Small intestine (tissue), 16 donors: ENCODE results near the gene ARNT2. TPM values are rescaled to one million over a fixed set of nuclear protein-coding genes. Genes with fewer than 3 reads are reported as not detected.

ENCODE experiments used
- DNase-seq, 2 donors: peaks; one replicate each; pipeline versions ENCODE4 v3.0.0 to v3.0.0-alpha.2; 2013
- FAIRE-seq: peaks from 2 replicates; lab custom pipeline; 2012; peaks lifted over from hg19 to GRCh38; lab: Jason Lieb, UNC
- H3K27ac ChIP-seq, 3 donors: one replicate each; pipeline ENCODE4 v1.5.1; 2013; ENCODE audit warnings: low read length in 2 of 3, mild to moderate bottlenecking in 2 of 3, control low read depth in 1 of 3, inconsistent platforms in 1 of 3, low read depth in 1 of 3, moderate library complexity in 1 of 3
- H3K27me3 ChIP-seq, 3 donors: one replicate each; pipeline ENCODE4 v1.6.1; 2013; ENCODE audit warnings: low read length in 3 of 3, inconsistent platforms in 1 of 3; ENCODE audit not compliant: control insufficient read depth in 3 of 3, insufficient read depth in 3 of 3
- H3K36me3 ChIP-seq, 3 donors: one replicate each; pipeline ENCODE4 v1.6.1; 2013; ENCODE audit warnings: low read length in 3 of 3, inconsistent platforms in 1 of 3, low read depth in 1 of 3, mild to moderate bottlenecking in 1 of 3, moderate library complexity in 1 of 3; ENCODE audit not compliant: control insufficient read depth in 3 of 3, insufficient read depth in 2 of 3
- H3K4me1 ChIP-seq, 3 donors: one replicate each; pipeline ENCODE4 v1.6.1; 2013; ENCODE audit warnings: low read length in 2 of 3, inconsistent platforms in 1 of 3, low read depth in 1 of 3, mild to moderate bottlenecking in 1 of 3, moderate library complexity in 1 of 3; ENCODE audit not compliant: control insufficient read depth in 3 of 3, insufficient read depth in 2 of 3
- H3K4me3 ChIP-seq, 3 donors: one replicate each; pipeline ENCODE4 v1.5.1; 2013; ENCODE audit warnings: low read length in 3 of 3, control low read depth in 1 of 3, inconsistent platforms in 1 of 3, low read depth in 1 of 3, mild to moderate bottlenecking in 1 of 3, moderate library complexity in 1 of 3
- H3K9me3 ChIP-seq, 2 donors: one replicate each; pipeline ENCODE4 v1.6.1; 2013; ENCODE audit warnings: low read depth in 1 of 2, low read length in 1 of 2; ENCODE audit not compliant: control insufficient read depth in 2 of 2, insufficient read depth in 1 of 2
- WGBS, 3 donors: extraction: QIAGEN DNeasy Blood & Tissue Kit; methylation state at CpG; one replicate each; pipeline ENCODE4 v1.1.7; 2013; 5-methylcytosine and 5-hydroxymethylcytosine counted together
- long read RNA-seq, 10 donors: transcript quantifications; one replicate each; lab custom pipeline, GENCODE V29; 2026
- polyA plus RNA-seq, 4 donors: library from polyadenylated mRNA; stranded (reverse) in 3 of 4; unstranded in 1 of 4; fragments of 200-250 nt in 3 of 4; fragments of 120-200 nt in 1 of 4; gene quantifications; one replicate each; pipeline versions ENCODE4 v1.2.1 to v1.2.3, GENCODE V29; 2013
- donor health status: healthy with polysubstance abuse.
- donor health status: control.
- donor health status: control.
- donor health status: Bipolar disorder and iron deficiency.
- donor health status: healthy.

ARNT2 gene
- 1 to 10 TPM in 3 of 4 donors, under 1 TPM in 1; 0.45 to 4.4 (median 2.4) TPM for polyA plus RNA-seq
- long read RNA-seq, donor 1, result 0 reads
- long read RNA-seq, donor 2, result 0 reads
- long read RNA-seq, donor 3, full-length matches to known transcripts, result 1 of 1 reads
- long read RNA-seq, donor 3, partial matches to known transcripts, result 0 of 1 reads
- long read RNA-seq, donor 3, other reads (novel, unspliced or antisense), result 0 of 1 reads
- long read RNA-seq, donor 4, result 0 reads
- long read RNA-seq, donor 5, result 0 reads
- long read RNA-seq, donor 6, result 0 reads
- long read RNA-seq, donor 7, partial matches to known transcripts, result 6 of 6 reads
- long read RNA-seq, donor 7, other reads (novel, unspliced or antisense), result 0 of 6 reads
- long read RNA-seq, donor 8, result 0 reads
- long read RNA-seq, donor 9, result 0 reads
- long read RNA-seq, donor 10, result 0 reads

GRCh38 chr15:80404057-80404760, at the start of gene ARNT2:
TSS of gene ARNT2 (plus strand) at chr15:80404382. CDS start at chr15:80404516, 134 bp downstream.
- whole genome bisulfite sequencing, 3 donors, result 1% methylated on average over 45 to 102 of the region's 102 CpGs
- Histone ChIP-seq H3K36me3 (no peaks in the 10 kb centered on the region), H3K9me3 (no peaks in the 10 kb centered on the region), H3K27me3 (peaks cover 2 to 27% (median 15%) of the 10 kb centered on the region in 3 donors), H3K4me1 (no peaks in the 10 kb centered on the region), H3K27ac (peak within 1 kb of the TSS in 1 of 3 donors; percentile 22), H3K4me3 (peak within 1 kb of the TSS in 2 of 3 donors; percentile 28 to 32)
- no peak for FAIRE-seq
- peak in 1 of 2 donors; percentile 57 for DNase-seq

- FAIRE-seq (no peak), DNase-seq (no peak)
- WGBS, 3 donors, result 83 to 89% (median 86%) methylated on average over 3 of the region's 3 CpGs
- Histone ChIP-seq H3K4me1 (no peaks in the 10 kb centered on the region), H3K27me3 (no peaks in the 10 kb centered on the region), H3K36me3 (no peaks in the 10 kb centered on the region), H3K4me3 (no peak overlapping the region), H3K9me3 (peaks cover 0 to 22% of the 10 kb centered on the region in 2 donors), H3K27ac (no peak overlapping the region)
Measured at GRCh38 chr15:80367094-80367493, 37.1 kb upstream of the ARNT2 start.

DNA sequence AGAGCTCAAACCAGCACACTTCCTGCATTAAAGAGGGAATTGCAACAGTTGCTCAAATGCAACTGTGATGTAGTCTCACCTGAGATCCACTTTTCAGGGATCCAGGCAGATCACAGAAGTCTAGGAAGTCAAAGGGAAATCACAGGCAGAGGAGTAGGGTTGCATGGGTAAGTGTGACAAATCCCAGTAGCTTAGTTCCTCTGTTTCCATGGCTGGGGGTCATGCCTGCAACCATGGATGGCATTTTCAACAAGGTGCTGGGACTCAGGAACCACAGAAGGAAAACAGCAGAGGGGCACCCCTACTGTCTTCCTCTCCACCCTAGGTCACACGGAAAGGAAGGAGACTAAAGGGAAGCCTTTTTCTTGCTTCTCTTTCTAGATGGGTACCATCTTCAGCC, 36.5 kb upstream of the ARNT2 start:
- WGBS, 3 donors, result 50 to 69% (median 54%) methylated on average over 1 of the region's 1 CpG
- DNase-seq (no peak), FAIRE-seq (no peak)
- H3K27me3 ChIP-seq, result no peaks in the 10 kb centered on the region
- H3K4me3 ChIP-seq, result no peak overlapping the region
- no peaks in the 10 kb centered on the region for H3K36me3 ChIP-seq
- H3K9me3 ChIP-seq, result peaks cover 0 to 22% of the 10 kb centered on the region in 2 donors
- no peak overlapping the region for H3K27ac ChIP-seq
- H3K4me1 ChIP-seq, result no peaks in the 10 kb centered on the region

GRCh38 chr15:80371924-80372323, 32.3 kb upstream of the ARNT2 start:
- H3K27me3 ChIP-seq, result no peaks in the 10 kb centered on the region
- WGBS, 3 donors, result 83 to 89% (median 89%) methylated on average over 2 of the region's 2 CpGs
- no peaks in the 10 kb centered on the region for H3K4me1 ChIP-seq
- H3K4me3 ChIP-seq, result no peak overlapping the region
- peaks cover 0 to 20% of the 10 kb centered on the region in 2 donors for H3K9me3 ChIP-seq
- no peak for FAIRE-seq
- no peaks in the 10 kb centered on the region for H3K36me3 ChIP-seq
- DNase-seq, result no peak
- no peak overlapping the region for H3K27ac ChIP-seq

DNA sequence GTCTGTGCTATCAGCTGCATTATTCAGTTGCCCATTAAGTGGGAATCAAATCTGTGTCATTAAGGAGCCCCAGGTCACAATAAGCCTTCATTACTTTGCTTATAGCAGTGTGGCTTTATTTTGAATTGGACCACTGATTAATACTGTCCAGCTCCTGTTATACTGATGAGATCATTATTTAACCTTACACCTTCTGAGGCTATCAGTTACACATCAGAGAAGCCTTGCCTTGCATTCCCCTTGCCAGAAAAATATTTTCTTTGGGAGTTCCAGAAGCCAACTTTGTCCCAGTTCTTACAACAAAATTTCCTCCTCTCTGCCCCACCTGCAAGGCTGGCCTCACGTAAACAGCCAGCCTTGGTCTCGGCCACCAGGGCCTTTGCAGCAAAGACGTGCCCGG, 29.7 kb upstream of the ARNT2 start:
- Histone ChIP-seq H3K27me3 (no peaks in the 10 kb centered on the region), H3K36me3 (no peaks in the 10 kb centered on the region), H3K27ac (no peak overlapping the region), H3K4me1 (no peaks in the 10 kb centered on the region), H3K9me3 (peaks cover 0 to under 1% of the 10 kb centered on the region in 2 donors), H3K4me3 (no peak overlapping the region)
- DNase-seq, result no peak
- WGBS, 3 donors, result 64 to 77% (median 69%) methylated on average over 4 of the region's 4 CpGs
- FAIRE-seq, result no peak

DNA sequence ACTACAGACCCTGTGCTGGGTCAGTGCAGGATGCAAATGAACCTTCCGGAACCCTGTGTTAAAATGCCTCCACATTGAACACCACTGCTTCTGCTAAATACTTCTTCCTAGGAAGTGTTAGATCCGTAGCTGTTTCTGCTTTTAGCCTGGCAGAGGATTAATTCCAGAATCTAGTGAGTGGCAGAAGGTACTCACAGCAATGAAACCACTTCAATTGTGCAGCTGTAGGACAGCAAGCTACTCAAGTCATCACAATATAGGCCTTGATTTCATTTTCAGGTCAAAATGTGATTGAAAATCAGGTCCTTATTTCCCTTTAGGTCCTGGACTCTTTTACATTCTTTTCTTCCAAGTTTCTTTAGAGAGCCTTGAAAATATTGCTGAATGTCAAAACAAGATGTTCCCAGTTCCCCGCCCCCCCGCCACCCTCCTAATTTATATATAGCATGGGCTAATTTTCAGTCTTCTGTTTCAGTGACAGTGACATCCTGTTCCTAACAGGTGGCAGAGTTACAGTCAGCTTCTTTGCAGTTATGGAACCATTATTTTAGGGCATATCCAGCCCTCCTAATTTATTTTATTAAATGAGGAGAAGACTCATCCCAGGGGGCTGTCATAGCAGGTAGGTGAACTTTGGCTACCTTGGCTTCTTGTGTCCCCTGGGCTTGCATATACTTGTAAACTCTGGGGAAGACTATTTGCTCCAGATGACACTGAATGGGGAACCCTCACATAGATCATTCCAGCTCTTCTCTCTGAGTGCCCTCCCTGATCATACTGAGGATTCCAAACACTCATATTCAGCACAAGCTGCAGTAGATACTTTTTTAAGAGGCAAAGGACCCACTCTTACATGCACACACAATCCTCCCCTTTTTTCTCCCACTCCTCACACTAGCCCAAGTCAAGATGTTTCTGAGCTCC, 28.0 kb upstream of the ARNT2 start:
- no peaks in the 10 kb centered on the region for H3K9me3 ChIP-seq
- H3K36me3 ChIP-seq, result no peaks in the 10 kb centered on the region
- DNase-seq, result no peak
- WGBS, 3 donors, result 77 to 81% (median 78%) methylated on average over 4 of the region's 4 CpGs
- no peak overlapping the region for H3K27ac ChIP-seq
- no peak overlapping the region for H3K4me3 ChIP-seq
- FAIRE-seq, result no peak
- H3K27me3 ChIP-seq, result peaks cover 0 to 4% (median 0%) of the 10 kb centered on the region in 3 donors
- H3K4me1 ChIP-seq, result no peaks in the 10 kb centered on the region

GRCh38 chr15:80379693-80380092, 24.5 kb upstream of the ARNT2 start:
- Histone ChIP-seq H3K27ac (no peak overlapping the region), H3K4me3 (no peak overlapping the region), H3K9me3 (no peaks in the 10 kb centered on the region), H3K27me3 (peaks cover 0 to 4% (median 0%) of the 10 kb centered on the region in 3 donors), H3K36me3 (no peaks in the 10 kb centered on the region), H3K4me1 (no peaks in the 10 kb centered on the region)
- no peak for DNase-seq
- WGBS, 3 donors, result 87 to 91% (median 88%) methylated on average over 4 of the region's 4 CpGs
- no peak for FAIRE-seq

DNA sequence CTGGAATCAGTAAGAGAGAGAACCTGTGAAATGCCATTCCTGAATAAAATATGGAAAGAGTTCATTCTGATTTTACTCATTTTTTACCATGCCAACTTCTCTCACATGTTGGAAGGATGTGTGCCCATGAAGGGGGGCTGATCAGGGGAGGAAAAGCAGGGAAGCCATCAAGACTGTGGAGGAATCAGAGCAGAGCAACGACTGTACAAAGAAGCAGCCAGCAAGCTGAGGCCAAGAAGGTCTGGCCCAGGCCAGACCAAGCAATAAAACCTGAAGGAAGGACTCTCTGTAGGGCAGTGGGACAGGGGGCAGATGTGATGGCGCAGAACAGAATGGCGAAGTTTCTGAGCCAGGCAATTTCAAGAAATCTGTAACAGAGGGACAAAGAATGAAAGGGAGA, 24.0 kb upstream of the ARNT2 start:
- Histone ChIP-seq H3K4me1 (no peaks in the 10 kb centered on the region), H3K27me3 (peaks cover 0 to 4% (median 0%) of the 10 kb centered on the region in 3 donors), H3K9me3 (no peaks in the 10 kb centered on the region), H3K36me3 (no peaks in the 10 kb centered on the region), H3K4me3 (no peak overlapping the region), H3K27ac (no peak overlapping the region)
- DNase-seq (no peak), FAIRE-seq (no peak)
- 73 to 77% (median 76%) methylated on average over 3 of the region's 3 CpGs for WGBS, 3 donors
